DND-41 (cell line): ENCODE measurements around the gene PVALEF.

Experiments used
- CTCF ChIP-seq: IDR thresholded peaks from 2 replicates; pipeline ENCODE4 v1.5.1; 2012; ENCODE audit warnings: borderline replicate concordance, low read length, moderate library complexity, mild to moderate bottlenecking; ENCODE audit not compliant: poor library complexity, severe bottlenecking; ENCODE audit errors: extremely low read depth
- EZH2 ChIP-seq: IDR thresholded peaks from 3 replicates; pipeline ENCODE4 v1.6.1; 2012; ENCODE audit warnings: borderline replicate concordance, low read depth, mild to moderate bottlenecking, moderate library complexity, low read length, inconsistent platforms; ENCODE audit not compliant: severe bottlenecking

DNA sequence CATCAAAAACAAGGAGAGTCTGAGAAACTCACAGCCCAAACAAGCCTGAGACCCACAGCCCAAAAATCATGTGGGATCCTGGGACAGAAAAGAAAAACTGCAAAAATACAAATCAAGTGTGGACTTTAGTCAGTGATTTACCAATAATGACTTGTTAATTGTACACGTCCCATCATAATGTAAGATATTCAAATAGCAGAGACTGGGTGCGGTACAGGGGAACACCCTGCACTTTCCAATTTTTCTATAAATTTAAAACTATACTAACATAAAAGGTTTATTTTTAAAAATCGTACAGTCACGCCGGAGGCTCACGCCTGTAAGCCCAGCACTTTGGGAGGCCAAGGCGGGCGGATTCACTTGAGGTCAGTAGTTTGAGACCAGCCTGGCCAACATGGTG lies 48.7 kb downstream of the PVALEF start:
- TF ChIP-seq EZH2 = no peak
- no peak for TF ChIP-seq CTCF
